Bronchial epithelial cell (primary cell): ENCODE measurements around the gene NFE2L1. TPM values are rescaled to one million over a fixed set of nuclear protein-coding genes. Genes with fewer than 3 reads are reported as not detected.

Experiments used
- DNase-seq: peaks from one replicate; pipeline ENCODE4 v3.0.0-alpha.2; 2010; ENCODE audit warnings: low read depth
- FAIRE-seq: peaks from 2 replicates; lab custom pipeline; 2011; peaks lifted over from hg19 to GRCh38; lab: Jason Lieb, UNC
- H3K27me3 ChIP-seq: 2 replicates; pipeline ENCODE4 v1.5.1; 2011; ENCODE audit warnings: low read length; ENCODE audit not compliant: control insufficient read depth, insufficient read depth
- H3K36me3 ChIP-seq: 2 replicates; pipeline ENCODE4 v1.5.1; 2011; ENCODE audit warnings: low read length; ENCODE audit not compliant: control insufficient read depth, insufficient read depth
- H3K4me3 ChIP-seq: 2 replicates; pipeline ENCODE4 v1.5.1; 2011; ENCODE audit warnings: mild to moderate bottlenecking, low read depth, low read length, control low read depth
- CTCF ChIP-seq: IDR thresholded peaks from 2 replicates; pipeline ENCODE4 v1.5.1; 2011; ENCODE audit warnings: mild to moderate bottlenecking, moderate library complexity, low read length, control low read depth, inconsistent platforms; ENCODE audit not compliant: insufficient read depth, severe bottlenecking
- total RNA-seq: library from RNA; depleted of rRNA; stranded (reverse); fragments of >200 nt; gene quantifications from 2 replicates; pipeline ENCODE4 v1.2.1, GENCODE V29; 2014

NFE2L1 gene
- total RNA-seq, 1 donor from 2014 or later = 84.2 TPM

- DNase-seq (no peak), FAIRE-seq (no peak)
- peaks cover 8% of the 10 kb centered on the region for H3K36me3 ChIP-seq
- no peak for TF ChIP-seq CTCF
- no peaks in the 10 kb centered on the region for H3K27me3 ChIP-seq
- no peak overlapping the region for H3K4me3 ChIP-seq
Observed at GRCh38 chr17:48110761-48111160, 62.6 kb downstream of the NFE2L1 start.

Other genes with a start within 250 kb of the NFE2L1 start
- gene OSBPL7, start 226.6 kb upstream of the NFE2L1 start, total RNA-seq = 1.3 and 1.5 TPM in 2 replicates
- 9.6 and 14.0 TPM in 2 replicates for gene MRPL10, start 216.8 kb upstream of the NFE2L1 start, total RNA-seq
- not detected in 2 replicates for gene LRRC46, start 216.7 kb upstream of the NFE2L1 start, total RNA-seq
- gene SCRN2, start 207.1 kb upstream of the NFE2L1 start, total RNA-seq = 23.7 and 28.2 TPM in 2 replicates
- 0.79 and 2.4 TPM in 2 replicates for gene SP6, start 197.2 kb upstream of the NFE2L1 start, total RNA-seq
- 1.1 and 1.7 TPM in 2 replicates for gene SP2, start 152.1 kb upstream of the NFE2L1 start, total RNA-seq
- gene PNPO, start 106.8 kb upstream of the NFE2L1 start, total RNA-seq = 23.7 and 25.3 TPM in 2 replicates
- gene PRR15L, start 90.5 kb upstream of the NFE2L1 start, total RNA-seq = 1.6 and 9.1 TPM in 2 replicates
- 77.1 and 89.8 TPM in 2 replicates for gene CDK5RAP3, start 77.2 kb upstream of the NFE2L1 start, total RNA-seq
- gene COPZ2, start 10.6 kb upstream of the NFE2L1 start, total RNA-seq = 8.2 and 21.4 TPM in 2 replicates
- 22.1 and 27.5 TPM in 2 replicates for gene CBX1, start 53.1 kb downstream of the NFE2L1 start, total RNA-seq
- gene SNX11, start 59.4 kb downstream of the NFE2L1 start, total RNA-seq = 14.7 and 22.7 TPM in 2 replicates